NCI-H226 (cell line): ENCODE measurements around the gene SLC13A3.

Experiments
- DNase-seq: peaks from one replicate; pipeline ENCODE4 v3.0.0-alpha.2; 2015

SLC13A3 gene

DNA sequence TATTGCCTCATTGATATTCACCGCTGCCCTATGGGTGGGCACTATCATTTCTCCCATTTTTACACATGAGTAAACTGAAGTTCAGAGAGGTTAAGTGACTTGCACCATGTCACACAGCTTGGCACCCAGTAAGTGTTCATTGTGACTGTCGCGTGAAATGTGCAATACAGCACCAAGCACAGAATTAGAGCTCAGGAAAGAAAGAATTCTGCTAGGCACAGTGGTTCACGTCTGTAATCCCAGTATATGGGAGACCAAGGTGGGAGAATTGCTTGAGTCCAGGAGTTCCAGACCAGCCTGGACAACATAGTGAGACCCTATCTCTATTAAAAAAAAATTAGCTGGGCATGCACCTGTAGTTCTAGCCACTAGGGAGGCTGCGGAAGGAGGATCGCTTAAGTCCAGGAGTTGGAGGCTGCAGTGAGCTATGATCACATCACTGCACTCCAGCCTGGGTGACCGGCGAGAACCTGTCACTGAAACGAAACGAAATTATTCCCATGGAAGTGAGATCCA, 626 bp downstream of the SLC13A3 start:
- no peak for DNase-seq

DNA sequence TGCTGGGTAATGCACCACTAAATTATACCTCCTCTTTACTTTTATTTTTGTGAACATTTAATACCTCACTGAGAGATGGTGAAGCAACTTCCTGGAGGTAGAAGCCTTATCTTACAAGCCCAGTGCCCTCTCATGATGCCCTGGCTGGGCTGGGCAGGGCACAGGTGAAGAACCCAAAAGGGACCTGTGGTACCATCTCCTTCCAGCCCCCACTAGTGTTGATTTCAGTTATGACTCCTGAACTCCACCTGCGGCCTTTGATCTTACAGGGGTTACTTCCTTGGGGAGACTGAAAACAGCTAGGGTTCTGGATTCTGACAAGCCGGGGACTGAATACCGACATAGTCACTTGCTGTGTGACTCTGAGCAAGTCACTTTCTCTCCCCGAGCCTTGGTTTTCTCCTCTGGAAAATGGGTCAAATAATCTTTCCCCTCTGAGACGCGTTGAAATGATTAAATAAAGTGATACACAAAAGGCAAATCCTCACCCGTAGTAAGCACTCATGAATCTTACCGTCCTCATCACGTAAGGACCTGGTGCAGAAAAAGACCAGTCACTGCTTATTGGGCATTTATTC, 1.2 kb downstream of the SLC13A3 start:
- no peak for DNase-seq

DNA sequence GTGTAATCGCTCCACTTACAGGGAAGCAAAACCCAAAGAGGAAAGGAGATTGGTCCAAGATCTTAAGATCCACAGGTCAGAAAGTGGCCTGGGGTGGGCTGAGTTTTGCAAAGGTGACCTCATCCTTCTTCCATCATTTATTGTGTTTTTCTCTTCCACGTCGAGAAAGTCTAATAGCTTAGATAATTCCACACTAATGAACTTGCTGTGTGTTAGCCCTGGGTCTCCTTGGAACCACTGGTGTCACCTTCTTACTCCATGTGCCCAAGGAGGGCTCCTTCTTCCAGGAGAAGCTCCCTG, 1.7 kb downstream of the SLC13A3 start:
- DNase-seq = no peak

DNA sequence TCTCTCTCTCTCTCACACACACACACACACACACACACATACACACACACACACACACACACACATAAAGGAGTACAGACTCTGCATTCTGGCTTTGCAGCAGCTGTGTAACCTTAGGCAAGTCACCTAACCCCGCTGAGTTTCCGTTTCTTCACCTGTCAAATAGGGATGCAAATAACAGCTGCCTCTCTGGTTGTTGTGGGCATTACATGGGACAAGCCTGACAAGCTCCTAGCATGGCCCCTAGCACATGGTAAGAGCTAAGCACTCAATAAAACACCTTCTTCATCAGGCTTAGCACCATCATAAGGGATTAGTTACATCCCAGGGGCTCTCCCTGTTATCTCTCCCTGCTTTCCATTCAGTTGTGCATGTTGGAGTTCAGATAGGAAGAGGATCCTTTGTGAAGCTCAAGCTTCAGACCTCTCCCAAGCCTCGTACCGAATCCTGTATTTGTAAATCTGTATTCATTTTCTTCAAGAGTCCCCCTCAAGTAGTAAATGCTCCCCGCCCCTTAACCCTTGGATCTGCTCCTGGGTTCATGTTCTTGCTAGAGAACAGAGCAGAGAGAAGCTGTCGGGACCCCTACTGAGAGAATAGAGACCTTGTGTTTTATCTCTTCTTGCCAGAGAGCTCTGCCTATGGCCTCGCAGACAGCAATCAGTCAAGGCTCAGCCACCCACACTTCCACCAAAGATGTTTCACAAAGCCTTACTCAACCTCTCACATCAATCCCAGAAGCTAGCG, 2.2 kb downstream of the SLC13A3 start:
- DNase-seq = no peak

DNA sequence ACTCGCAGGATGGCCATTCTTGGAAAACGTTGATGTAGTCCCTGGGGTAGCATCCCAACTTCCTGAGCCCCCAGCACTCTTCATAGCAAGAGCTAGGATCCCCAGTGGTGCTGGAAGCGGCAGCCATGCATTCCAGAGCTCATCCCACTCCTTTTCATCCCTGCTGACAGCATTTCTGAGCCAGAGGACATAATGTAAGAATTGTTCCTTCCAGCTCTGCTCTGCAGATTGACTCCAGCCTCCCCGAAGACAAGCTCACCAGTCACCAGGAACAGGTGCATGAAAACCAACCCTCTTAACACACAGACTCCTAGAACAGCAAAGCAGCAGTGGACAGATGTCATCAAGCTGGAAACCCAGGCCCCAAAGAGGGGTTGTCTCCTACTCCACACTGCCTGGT, 3.8 kb downstream of the SLC13A3 start:
- no peak for DNase-seq

DNA sequence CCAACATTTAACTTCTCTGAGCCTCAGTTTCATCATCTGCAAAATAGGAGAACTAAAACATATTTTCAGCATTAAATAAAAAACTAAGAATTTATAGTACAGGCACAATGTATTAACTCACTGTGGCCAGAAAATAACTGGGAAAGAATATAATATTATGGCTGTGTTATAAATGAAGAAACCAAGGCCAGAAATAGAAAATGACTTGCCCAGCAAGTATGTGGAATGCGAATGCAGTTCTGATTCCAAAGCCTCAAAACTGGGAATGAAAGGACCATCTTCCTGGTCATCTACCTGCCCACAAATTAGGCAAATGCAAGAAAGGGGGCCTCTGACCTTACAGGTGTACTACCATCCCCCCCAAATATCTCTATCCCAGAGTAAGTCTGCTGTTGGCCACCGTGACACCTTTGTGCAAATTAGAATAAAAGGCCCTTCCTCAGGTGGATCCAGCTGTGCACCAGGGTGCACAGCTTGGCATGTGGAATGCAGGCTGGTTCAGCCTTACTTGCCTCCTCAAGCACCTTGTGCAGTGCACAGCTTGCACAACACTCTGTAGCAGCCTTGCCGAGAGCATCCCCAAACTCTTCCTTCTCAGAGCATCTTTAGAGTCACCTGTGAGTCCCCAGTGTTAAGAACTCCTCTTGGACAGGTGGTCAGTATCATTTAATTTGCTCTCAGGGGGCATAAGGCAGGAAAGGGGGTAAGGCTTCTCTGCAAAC, 4.4 kb downstream of the SLC13A3 start:
- DNase-seq = no peak

DNA sequence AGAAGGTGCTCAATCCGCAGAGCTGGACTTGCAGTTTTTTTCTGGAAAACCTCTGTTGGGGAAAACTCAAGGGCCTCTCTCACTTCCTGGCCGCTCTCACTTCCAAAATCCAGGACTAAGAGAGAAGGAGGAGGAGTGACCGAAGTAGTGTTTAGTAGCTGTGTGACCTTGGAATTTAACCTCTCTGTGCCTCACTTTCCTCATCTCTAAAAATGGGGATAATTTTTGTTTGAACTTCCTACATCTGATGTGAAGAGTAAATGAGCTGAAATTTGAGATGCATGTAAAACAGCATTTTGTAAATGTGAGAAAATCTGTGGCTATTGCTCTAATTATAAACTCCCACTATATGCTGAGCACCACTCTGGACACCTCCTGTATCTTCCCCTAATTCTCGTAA, 5.1 kb downstream of the SLC13A3 start:
- DNase-seq = no peak

DNA sequence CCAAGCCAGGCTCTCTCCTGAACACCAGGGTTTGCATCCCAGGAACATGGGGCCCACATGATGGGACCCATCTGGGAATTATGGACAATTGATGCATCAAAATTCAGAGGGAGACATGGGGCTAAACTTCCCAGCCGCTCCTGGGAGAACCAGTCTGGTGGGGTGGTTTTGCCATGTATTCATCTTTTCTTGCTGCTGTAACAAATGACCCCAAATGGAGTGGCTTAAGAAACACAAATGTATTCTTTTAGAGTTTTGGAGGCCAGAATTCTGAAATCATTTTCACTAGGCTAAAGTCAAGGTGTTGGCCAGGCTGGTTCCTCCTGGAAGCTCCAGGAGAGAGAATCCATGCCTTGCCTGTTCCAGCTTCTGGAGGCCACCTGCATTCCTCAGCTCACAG, 6.5 kb downstream of the SLC13A3 start:
- DNase-seq = no peak

DNA sequence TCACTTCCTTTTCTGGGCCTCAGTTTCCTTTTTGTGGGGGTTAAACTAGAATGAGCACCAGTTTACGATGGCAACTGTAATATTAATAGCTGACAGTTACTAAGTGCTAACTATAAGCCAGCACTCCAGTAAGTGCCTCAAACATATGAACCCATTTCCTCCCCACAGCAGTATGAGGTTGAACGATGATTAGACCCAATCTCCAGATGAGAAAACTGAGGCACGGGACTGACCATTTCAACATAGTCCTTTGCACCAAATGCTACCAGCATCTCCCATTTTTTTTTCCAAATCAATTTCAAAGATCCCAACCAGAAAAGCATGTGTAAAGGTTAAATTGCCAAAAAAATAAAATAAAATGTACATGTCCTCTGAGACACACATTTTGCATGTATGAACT, 7.1 kb downstream of the SLC13A3 start:
- DNase-seq = no peak

DNA sequence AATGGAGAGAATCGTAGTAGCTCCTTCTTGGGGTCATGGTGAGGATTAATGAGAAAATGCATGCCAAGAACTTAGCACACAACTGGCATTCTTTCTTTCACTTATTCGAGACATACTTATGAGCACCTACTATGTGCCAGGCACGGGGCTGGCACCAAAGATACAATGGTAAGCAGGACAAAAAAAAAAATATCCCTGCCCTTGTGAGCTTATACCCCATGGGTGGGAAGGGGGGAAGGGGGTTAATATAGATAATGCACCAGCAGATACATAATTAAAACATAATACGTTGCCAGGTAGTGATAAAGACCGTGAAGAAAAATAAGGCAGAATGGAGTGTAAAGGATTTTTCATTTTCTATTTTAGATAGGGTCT, 8.3 kb downstream of the SLC13A3 start:
- no peak for DNase-seq

DNA sequence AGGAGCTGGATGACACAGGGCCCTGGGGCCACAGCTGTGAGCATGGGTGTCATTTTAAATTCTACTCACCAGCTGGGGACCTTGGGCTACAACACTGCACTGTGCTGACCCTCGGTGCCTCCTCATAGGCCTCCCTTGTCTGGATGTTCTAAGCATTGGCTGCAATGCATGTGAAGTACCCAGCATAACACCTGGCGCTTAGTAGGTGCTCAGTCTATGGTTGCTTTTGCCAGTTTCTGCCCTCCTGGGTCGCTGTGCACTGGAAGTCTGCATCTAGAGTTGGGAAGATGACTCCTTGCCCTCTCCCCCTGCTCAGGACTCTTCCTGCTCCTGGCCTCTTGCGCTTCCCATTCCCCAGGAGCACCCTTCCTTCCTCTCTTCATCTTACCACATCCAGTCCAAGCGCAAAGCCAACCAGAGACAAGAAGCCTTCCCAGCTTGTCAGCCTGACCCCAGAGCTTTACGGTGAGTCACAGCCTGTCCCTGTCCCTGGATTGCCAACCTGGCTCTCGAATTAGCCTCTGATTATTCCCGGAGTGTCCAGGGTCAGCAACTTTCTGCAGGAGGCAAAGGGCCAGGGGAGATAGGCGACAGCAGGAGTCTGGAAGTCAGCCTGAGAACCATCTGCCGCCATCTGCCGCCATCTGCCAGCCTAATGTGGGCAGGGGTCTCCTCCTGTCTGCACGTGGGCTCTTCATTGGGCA, 8.8 kb downstream of the SLC13A3 start:
- DNase-seq = no peak

DNA sequence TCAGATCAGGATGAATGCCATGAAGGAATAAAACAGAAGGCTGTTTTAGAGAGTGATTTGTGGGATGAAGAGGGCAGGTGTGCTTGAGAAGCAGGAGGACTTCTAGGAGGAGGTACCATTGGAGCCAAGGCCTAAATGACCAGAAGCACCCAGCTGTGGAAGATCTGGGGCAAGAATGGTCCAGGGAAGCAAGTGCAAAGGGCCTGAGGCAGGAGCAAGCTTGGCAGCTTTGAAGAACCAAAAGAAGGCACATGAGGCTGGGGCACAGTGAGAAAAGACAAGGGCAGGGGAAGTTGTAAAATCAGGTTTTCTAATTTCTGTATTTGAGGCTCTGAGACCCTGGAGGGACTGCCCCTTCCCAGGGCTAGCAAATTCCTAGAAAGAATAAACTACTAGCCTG, 9.8 kb downstream of the SLC13A3 start:
- DNase-seq = no peak

DNA sequence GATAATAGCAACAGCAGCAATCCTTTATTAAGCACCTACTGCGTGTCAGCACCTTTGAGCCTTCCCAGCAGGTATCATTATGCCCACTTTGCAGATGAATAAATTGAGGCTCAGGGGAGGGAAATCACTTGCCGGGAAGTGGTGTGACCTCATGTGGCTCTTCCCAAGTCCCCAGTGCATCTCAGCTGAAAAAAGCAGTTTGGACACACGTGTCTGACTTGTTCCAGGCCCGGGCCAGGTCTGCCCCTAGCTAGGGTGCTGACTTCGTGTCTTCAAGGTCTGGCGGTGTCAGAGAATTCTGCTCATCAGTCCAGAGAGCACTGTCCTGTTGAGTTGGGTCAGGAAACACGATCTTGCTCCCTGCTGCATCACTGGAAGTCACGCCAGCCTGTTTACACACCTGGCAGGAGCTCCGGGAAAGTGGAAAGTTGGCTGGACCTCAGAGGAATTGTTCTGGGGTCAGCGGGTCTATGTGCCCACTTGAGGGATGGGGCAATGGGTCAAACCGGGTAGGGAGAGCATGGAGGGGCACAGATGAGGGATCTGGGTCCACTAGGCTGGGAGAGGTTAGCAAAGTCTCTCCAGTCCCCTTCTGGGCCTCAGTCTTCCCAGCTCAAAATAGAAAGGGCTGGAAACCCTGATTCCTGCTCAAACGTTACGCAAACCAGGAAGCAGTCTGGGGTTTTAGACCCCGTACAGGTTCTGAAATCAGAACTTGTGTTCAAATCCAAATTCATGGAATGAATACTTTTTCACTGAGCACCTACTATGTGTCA, 10.5 kb downstream of the SLC13A3 start:
- DNase-seq = no peak

DNA sequence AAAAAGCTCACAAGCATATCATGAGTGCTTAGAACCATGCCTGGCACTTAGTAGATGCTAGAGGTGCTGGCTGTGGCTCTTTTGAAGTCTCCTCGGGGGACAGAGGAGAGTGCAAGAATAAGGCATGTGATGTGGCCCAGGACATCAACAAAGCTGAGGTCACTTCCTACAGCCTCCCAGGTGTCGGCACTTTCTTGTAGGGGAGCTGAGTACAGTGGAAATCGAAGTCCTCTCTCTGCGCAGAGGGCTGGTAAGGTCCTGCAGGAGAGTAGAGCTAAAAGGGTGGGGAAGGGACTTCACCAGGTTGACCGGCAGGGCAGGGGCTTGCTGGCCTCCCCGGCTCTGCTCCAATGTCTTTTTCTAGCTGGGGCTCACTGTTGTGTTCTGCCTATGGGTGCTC, 11.2 kb downstream of the SLC13A3 start:
- DNase-seq = no peak

DNA sequence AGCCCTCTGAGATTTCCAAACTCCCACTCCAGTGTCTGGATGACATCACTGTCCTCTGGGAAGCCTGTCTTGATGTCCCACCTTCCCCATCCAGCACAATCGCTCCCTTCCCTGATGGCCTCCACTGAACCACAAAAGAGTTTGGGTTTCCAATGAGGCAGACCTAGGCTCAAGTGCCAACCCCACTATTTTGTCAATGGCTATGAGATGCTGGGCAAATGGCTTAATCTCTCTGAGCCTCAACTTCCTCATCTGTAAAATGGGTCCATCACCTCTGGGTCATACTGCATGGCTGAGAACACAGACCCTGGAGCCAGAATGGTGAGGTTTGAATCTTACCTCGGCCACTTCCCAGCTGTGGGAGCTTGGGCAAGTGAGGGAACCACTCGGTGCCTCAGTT, 11.7 kb downstream of the SLC13A3 start:
- DNase-seq = no peak

DNA sequence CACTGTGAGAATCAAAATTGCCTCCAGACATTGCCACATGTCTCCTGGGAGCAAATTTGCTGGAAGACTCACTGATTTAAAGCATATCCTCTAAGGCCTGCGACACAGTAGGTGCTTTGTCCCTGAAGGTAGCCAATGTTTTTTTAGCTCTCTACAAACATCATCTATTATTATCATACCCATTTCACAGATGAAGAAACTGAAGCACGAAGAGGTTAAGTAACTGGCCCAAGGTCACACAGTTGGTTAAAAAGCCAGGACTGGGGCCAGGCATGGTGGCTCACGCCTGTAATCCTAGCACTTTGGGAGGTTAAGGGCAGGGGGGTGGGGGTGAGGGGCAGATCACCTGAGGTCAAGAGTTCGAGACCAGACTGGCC, 12.4 kb downstream of the SLC13A3 start:
- DNase-seq = no peak

DNA sequence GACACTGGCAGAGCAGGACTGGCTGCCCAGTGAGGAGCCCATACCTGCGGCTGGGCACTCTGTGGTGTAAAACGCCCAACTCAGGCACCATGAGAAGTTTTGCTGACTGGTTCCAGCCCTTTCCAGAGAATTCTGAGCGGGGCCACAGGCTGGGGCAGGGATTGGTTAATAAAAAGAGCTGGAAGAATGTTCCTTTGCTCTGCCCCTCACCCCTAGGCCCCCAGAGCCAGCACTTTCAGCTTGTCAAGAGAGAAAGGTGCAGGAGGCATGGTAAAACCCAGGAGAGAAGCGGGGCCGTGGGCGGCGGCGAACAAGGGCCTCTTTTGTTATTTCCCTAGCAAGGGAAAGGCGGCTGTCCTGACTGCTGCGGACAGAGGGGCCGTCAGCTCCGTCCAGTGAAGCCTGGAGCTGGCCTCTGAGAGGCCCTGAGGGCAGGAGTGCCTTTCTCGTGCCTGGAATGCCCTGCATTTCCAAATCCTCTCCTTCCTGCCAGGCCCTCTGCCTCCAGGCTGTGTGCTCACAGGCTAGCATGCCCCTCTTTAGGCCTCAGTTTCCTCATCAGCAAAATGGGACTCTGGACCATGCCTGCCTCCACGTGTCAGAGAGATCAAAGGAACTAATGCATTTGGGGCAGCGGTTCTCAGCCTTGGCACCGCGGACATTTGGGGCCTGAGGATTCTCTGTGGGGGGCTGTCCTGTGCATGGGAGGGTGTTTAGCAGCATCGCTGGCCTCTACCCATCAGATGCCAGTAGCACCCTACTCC, 12.9 kb downstream of the SLC13A3 start:
- no peak for DNase-seq

DNA sequence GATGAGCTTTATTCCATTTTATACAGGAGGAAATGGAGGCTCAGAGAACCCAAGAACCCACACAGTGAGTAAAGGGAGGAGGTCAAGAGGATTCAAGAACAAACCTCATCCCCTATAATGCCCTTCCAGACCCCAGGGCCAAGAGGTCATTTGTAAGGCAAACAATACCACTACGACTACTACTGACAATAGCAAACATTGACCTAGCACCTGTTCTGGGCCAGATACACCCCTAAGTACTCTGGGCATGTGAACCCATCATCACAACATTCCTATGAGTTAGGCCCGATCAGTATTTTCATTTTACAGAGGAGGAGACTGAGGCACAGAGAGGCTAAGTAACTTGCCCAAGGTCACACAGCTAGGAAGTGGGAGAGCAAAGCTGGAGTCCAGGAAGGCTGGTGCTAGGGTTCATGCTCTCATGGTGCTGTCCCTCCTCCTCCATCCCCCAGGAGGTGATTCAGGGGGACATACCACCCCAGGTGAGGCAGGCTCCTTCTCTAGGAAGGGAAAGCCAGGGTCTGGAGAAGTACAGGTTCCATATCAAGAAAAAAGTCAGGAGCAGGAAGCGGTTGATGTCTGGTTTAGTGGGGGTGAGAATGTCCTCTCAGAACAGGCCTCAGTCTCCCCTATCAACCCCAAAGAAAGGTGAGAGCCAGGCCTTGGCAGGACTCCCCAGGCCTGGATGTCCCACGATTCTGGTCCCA, 13.7 kb downstream of the SLC13A3 start:
- no peak for DNase-seq

DNA sequence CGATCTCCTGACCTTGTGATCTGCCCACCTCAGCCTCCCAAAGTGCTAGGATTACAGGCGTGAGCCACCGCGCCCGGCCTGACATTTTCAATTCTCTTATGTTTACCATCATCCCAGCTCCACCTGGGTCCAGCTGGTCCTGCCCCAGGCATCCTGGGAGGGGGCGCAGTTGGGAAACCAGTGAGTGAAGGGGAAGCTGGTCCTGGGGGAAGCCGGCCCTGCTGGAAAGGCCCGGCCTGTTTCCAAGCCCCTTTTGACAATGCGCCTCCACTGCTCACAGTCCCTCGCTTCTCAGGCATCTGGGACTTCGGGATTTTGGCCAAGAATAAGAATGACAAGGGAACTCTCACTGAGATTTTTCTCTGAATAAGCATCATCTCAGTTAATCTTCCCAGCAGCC, 14.2 kb downstream of the SLC13A3 start:
- no peak for DNase-seq

DNA sequence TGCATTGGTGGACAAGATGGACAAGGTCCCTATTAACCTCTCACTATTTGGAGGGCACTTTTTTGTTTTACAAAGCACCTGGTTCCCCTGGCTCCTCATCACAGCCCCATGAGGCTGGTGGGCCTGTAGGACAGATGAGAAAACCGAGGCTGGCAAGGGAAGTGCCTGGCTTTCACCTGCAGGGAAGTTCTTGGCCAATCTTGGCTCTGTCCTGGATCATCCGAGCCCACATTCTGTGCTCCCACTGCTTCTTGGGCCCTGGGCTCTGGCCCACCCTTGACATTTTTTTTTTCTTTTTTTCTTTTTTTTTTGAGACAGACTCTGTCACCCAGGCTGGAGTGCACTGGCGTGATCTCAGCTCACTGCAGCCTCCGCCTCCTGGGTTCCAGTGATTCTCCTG, 14.7 kb downstream of the SLC13A3 start:
- no peak for DNase-seq

DNA sequence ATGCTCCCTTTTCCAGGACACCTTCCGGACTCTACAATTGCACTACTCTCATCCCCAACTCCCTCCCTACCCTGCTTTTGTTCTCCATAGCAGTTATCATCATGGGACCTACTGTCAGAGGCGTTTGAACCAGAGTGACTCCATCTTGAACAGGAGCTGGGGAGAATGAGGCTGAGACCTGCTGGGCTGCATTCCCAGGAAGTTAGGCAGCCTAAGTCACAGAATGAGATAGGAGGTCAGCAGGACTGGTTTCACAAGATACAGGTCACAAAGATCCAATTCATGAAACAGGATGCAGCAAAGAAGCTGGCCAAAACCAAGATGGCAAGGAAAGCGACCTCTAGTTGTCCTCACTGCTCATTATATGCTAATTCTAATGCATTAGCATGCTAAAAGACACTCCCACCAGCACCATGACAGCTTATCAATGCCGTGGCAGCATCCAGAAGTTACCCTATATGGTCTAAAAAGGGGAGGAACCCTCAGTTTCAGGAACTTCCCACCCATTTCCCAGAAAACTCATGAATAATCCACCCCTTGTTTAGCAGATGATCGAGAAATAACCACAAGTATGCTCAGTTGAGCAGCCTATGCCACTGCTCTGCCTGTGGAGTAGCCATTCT, 15.6 kb downstream of the SLC13A3 start:
- DNase-seq = no peak
